ENCODE measurements around the gene RADIL.

- TF ChIP-seq, protein P1, sequence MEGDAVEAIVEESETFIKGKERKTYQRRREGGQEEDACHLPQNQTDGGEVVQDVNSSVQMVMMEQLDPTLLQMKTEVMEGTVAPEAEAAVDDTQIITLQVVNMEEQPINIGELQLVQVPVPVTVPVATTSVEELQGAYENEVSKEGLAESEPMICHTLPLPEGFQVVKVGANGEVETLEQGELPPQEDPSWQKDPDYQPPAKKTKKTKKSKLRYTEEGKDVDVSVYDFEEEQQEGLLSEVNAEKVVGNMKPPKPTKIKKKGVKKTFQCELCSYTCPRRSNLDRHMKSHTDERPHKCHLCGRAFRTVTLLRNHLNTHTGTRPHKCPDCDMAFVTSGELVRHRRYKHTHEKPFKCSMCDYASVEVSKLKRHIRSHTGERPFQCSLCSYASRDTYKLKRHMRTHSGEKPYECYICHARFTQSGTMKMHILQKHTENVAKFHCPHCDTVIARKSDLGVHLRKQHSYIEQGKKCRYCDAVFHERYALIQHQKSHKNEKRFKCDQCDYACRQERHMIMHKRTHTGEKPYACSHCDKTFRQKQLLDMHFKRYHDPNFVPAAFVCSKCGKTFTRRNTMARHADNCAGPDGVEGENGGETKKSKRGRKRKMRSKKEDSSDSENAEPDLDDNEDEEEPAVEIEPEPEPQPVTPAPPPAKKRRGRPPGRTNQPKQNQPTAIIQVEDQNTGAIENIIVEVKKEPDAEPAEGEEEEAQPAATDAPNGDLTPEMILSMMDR (IDR thresholded peaks at IDR 0.05): no peak
- no peak for TF ChIP-seq POLR2A (IDR thresholded peaks at IDR 0.05)
Measured at GRCh38 chr7:4800487-4800886, 83.0 kb downstream of the RADIL start.

Measured in stomach (tissue), 4 donors.